Common myeloid progenitor, CD34-positive (primary cell): Measurements from ENCODE around the gene SLC22A3.
"Not testable (repeated sequence)": the region's sequence is repeated elsewhere in the genome, so short reads cannot be mapped to it uniquely, and the experiment has no call there.

Experiments
- CTCF ChIA-PET: fragments of 350-600 bp; sonication (Branson Sonifier 250); formaldehyde crosslinking; loops from one replicate; lab custom pipeline; 2021; ENCODE audit warnings: antibody characterized with exemption; lab: Charles Lee
- POLR2A ChIA-PET: fragments of 350-600 bp; sonication (Branson Sonifier 250); formaldehyde crosslinking; loops from one replicate; lab custom pipeline; 2021; ENCODE audit warnings: antibody characterized with exemption; lab: Charles Lee
- DNase-seq, 3 donors: peaks; one replicate each; pipeline versions ENCODE4 v3.0.0 to v3.0.0-alpha.2; 2013
- H3K27ac ChIP-seq, 2 experiments: 1 replicate in 1 of 2; 2 replicates in 1 of 2; pipeline ENCODE4 v1.7.0; 2013; ENCODE audit warnings: inconsistent platforms in 2 of 2, low read length in 2 of 2, mild to moderate bottlenecking in 2 of 2, low read depth in 1 of 2, moderate library complexity in 1 of 2; ENCODE audit not compliant: severe bottlenecking in 2 of 2, insufficient read depth in 1 of 2, poor library complexity in 1 of 2
- H3K27me3 ChIP-seq, 5 experiments: replicated peaks in 2 of 5; 1 replicate in 3 of 5; 2 replicates in 2 of 5; pipeline versions ENCODE4 v1.6.1 to v1.7.0; 2013; ENCODE audit warnings: low read length in 4 of 5, mild to moderate bottlenecking in 2 of 5, moderate library complexity in 2 of 5, inconsistent platforms in 1 of 5; ENCODE audit not compliant: insufficient read depth in 5 of 5, control insufficient read depth in 4 of 5
- H3K36me3 ChIP-seq, 4 experiments: 1 replicate in 2 of 4; 2 replicates in 2 of 4; pipeline versions ENCODE4 v1.6.1 to v1.7.0; 2013; ENCODE audit warnings: low read length in 3 of 4, control low read depth in 1 of 4, mild to moderate bottlenecking in 1 of 4; ENCODE audit not compliant: control insufficient read depth in 4 of 4, insufficient read depth in 4 of 4
- H3K4me1 ChIP-seq, 4 experiments: 1 replicate in 3 of 4; 2 replicates in 1 of 4; pipeline versions ENCODE4 v1.6.1 to v1.7.1; 2013; ENCODE audit warnings: low read length in 3 of 4, mild to moderate bottlenecking in 3 of 4, control low read depth in 1 of 4, inconsistent platforms in 1 of 4, moderate library complexity in 1 of 4; ENCODE audit not compliant: control insufficient read depth in 4 of 4, insufficient read depth in 4 of 4; ENCODE audit errors: control extremely low read depth in 1 of 4
- H3K4me3 ChIP-seq, 7 experiments: 1 replicate in 4 of 7; 2 replicates in 3 of 7; pipeline versions ENCODE4 v1.5.1 to v1.7.0; 2013; ENCODE audit warnings: mild to moderate bottlenecking in 7 of 7, low read length in 6 of 7, moderate library complexity in 6 of 7, inconsistent platforms in 2 of 7, low read depth in 2 of 7, control low read depth in 1 of 7; ENCODE audit not compliant: insufficient read depth in 4 of 7, control insufficient read depth in 1 of 7; ENCODE audit errors: extremely low read depth in 1 of 7
- H3K9me3 ChIP-seq, 5 experiments: 1 replicate in 4 of 5; 2 replicates in 1 of 5; pipeline versions ENCODE4 v1.6.1 to v1.7.1; 2013; ENCODE audit warnings: low read length in 4 of 5, mild to moderate bottlenecking in 2 of 5, inconsistent platforms in 1 of 5, low read depth in 1 of 5, moderate library complexity in 1 of 5; ENCODE audit not compliant: control insufficient read depth in 4 of 5, insufficient read depth in 2 of 5; ENCODE audit errors: control extremely low read depth in 1 of 5
- WGBS: methylation state at CpG from one replicate; pipeline ENCODE4 v1.1.5; 2013; ENCODE audit not compliant: insufficient coverage; 5-methylcytosine and 5-hydroxymethylcytosine counted together

The SLC22A3 gene

DNA sequence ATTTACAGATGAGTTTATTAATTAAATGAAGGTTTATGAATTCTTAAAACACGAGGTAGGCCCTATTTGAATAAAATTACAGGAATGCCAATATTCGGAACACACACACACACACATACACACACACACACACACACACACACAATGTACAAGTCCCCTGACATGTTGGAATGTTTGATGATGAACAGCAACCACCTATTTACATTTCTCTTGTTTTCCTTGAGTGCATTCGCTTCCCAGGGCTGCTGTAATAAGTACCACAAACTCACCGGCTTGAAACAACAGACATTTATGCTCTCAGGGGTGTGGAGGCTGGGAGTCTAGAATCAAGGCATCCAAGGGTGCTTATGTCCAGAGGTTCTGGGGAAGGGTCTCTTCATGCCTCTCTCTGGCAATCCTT is 90.3 kb downstream of the SLC22A3 start:
- no peak overlapping the region for H3K27ac ChIP-seq
- H3K27me3 ChIP-seq = peaks cover 3 to 54% (median 10%) of the 10 kb centered on the region in 5 experiments
- H3K36me3 ChIP-seq = no peaks in the 10 kb centered on the region
- peaks cover 0 to 5% (median 0%) of the 10 kb centered on the region in 4 experiments for H3K4me1 ChIP-seq
- H3K4me3 ChIP-seq = no peak overlapping the region
- H3K9me3 ChIP-seq = peaks cover 0 to 4% (median 0%) of the 10 kb centered on the region in 5 experiments
- no peak for DNase-seq
- POLR2A ChIA-PET = no interaction called here
- CTCF ChIA-PET = no interaction called here
- WGBS = 100% methylated on average over 1 of the region's 4 CpGs

DNA sequence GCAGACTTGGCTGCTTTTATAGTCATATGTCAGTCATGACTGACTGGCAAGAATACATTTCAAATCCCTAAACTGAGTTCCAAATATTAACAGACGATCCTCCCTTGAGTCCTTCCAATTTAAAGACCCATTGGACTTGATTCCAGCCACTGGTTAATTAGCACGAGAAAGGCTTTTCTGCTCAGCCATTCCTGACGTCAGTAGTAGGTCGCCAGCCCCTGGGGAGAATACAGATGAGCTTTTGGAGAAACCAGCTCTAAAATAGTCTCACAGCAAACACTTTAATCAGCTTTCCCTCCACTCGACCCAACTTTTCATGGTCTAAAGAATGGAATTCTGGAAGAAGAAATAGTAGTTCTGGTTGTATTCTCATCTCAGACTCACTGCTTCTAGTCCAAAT is 91.6 kb downstream of the SLC22A3 start:
- H3K27me3 ChIP-seq = peaks cover 3 to 55% (median 10%) of the 10 kb centered on the region in 5 experiments
- 81% methylated on average over 2 of the region's 5 CpGs for WGBS
- no peak for DNase-seq
- H3K4me1 ChIP-seq = peaks cover 0 to 5% (median 0%) of the 10 kb centered on the region in 4 experiments
- no peaks in the 10 kb centered on the region for H3K36me3 ChIP-seq
- ChIA-PET CTCF (no interaction called here), POLR2A (no interaction called here)
- H3K4me3 ChIP-seq = no peak overlapping the region
- peaks cover 0 to 4% (median 0%) of the 10 kb centered on the region in 5 experiments for H3K9me3 ChIP-seq
- H3K27ac ChIP-seq = no peak overlapping the region

DNA sequence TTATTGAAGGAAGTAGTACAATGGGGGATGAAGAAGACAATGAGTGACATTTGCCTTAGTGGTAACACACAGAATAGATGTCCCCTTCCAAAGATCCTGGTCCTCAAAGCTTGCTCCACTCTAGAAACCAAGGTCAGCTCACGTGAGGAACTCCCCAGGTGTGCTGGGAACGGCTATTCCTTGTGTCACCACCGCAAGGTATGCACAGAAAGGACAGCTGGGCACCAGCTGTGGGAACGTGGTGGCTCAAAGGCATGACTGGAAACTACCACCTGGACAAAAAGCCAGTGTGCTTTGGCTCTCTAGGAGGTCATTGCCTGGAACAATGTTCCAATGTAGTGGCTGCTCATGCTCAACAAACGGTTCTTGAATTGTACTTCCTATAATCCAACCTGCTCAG is 94.0 kb downstream of the SLC22A3 start:
- Histone ChIP-seq H3K27me3 (peaks cover 3 to 64% (median 9%) of the 10 kb centered on the region in 5 experiments), H3K27ac (no peak overlapping the region), H3K9me3 (peaks cover 0 to 7% (median 0%) of the 10 kb centered on the region in 5 experiments), H3K4me1 (no peaks in the 10 kb centered on the region), H3K36me3 (no peaks in the 10 kb centered on the region), H3K4me3 (no peak overlapping the region)
- ChIA-PET POLR2A (no interaction called here), CTCF (interaction anchor here (1.6 kb wide), 1 partner anchor 13 kb away, joined by 4 read pairs; no protein-coding TSS in a partner anchor)
- no peak for DNase-seq
- 85% methylated on average over 4 of the region's 5 CpGs for WGBS

DNA sequence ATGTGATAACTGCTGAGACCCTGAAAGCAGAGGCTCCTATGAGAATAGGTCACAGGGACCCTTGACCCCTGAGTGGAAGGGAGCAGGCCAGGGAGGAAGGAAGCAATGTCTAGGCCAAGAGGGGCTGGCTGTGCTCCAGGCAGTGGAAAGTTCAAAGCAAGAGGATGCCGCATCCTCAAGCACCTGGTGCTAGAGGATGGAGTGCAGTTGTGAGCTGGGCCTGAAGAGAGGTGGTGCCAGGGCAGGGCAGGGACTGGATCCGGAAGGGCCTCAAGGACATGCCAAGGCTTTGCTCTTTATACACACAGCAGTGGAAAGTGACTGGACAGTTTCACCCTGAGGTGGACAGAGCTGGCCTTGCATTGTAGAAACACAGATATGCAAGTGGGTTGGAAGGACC is 97.0 kb downstream of the SLC22A3 start:
- H3K4me1 ChIP-seq = no peaks in the 10 kb centered on the region
- no peak for DNase-seq
- peaks cover 0 to 62% (median 7%) of the 10 kb centered on the region in 5 experiments for H3K27me3 ChIP-seq
- ChIA-PET POLR2A (no interaction called here), CTCF (interaction anchor here (1.5 kb wide), 1 partner anchor 9 kb away, joined by 5 read pairs; no protein-coding TSS in a partner anchor)
- no peaks in the 10 kb centered on the region for H3K36me3 ChIP-seq
- peaks cover 0 to 7% (median 0%) of the 10 kb centered on the region in 5 experiments for H3K9me3 ChIP-seq
- no peak overlapping the region for H3K27ac ChIP-seq
- H3K4me3 ChIP-seq = no peak overlapping the region
- WGBS = 100% methylated on average over 1 of the region's 2 CpGs

DNA sequence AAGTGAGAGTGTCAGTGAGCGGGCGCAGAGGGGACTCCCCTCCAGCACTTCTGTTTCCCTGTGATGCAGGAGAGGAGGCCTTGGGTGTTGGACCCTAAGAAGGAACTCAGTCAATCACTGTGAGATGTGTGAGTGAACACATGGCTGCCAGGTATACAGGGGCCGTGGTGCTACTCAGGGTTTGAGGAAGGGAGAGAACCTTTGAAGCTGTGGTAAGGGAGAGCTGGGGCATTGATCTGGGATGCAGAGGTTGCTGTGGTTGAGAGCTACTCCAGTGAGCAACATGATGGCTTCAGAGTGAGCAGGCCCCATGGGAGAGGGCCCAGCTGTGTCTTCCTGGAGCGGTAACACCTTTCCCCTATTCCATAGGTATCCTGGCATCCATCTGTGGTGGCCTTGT is 99.2 kb downstream of the SLC22A3 start:
- DNase-seq = no peak
- Histone ChIP-seq H3K36me3 (no peaks in the 10 kb centered on the region), H3K9me3 (peaks cover 0 to 7% (median 0%) of the 10 kb centered on the region in 5 experiments), H3K27ac (no peak overlapping the region), H3K4me1 (no peaks in the 10 kb centered on the region), H3K27me3 (peaks cover 0 to 55% (median 5%) of the 10 kb centered on the region in 5 experiments), H3K4me3 (no peak overlapping the region)
- WGBS = 94% methylated on average over 3 of the region's 4 CpGs
- ChIA-PET POLR2A (no interaction called here), CTCF (interaction anchor here (1.3 kb wide), 1 partner anchor 8 kb away, joined by 5 read pairs; no protein-coding TSS in a partner anchor)

DNA sequence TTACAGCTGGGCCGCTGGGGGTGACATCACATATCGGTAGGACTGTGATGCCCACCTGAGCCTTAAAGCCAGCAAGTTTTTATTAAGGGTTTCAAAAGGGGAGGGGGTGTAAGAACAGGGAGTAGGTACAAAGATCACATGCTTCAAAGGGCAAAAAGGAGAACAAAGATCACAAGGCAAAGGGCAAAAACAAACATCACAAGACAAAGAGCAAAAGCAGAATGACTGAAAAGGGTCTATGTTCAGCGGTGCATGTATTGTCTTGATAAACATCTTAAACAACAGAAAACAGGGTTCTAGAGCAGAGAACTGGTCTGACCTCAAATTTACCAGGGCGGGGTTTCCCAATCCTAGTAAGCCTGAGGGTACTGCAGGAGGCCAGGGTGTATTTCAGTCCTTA is 101.6 kb downstream of the SLC22A3 start:
- H3K36me3 ChIP-seq, DNase-seq, H3K9me3 ChIP-seq, H3K27ac ChIP-seq, H3K4me3 ChIP-seq, POLR2A ChIA-PET, CTCF ChIA-PET, H3K4me1 ChIP-seq: not testable (repeated sequence)
- 95% methylated on average over 4 of the region's 4 CpGs for WGBS
- peaks cover 0 to 62% (median 5%) of the 10 kb centered on the region in 5 experiments for H3K27me3 ChIP-seq

DNA sequence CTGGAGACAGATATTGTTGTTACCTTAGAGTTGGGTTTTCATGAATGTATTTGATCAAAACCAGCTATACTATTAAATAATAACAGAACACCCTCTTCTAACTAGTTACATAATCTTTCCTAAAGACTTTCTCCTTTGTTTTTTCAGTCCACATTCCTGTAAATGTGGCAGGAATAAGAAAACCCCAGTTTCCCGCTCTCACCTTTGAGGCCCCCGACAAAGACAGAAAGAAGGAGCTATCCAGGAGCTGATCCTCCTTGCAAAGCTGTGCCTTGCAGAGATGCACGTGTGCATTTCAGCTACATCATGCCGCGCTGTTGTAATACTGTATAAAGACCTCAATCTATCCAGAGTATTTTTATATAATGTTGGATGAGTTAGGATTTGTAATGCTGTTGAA is 102.7 kb downstream of the SLC22A3 start:
- Histone ChIP-seq H3K27ac (no peak overlapping the region), H3K4me1 (peaks cover 0 to 4% (median under 1%) of the 10 kb centered on the region in 4 experiments)

More for the DNA sequence above, 102.7 kb downstream of the SLC22A3 start:
- Histone ChIP-seq H3K36me3 (no peaks in the 10 kb centered on the region), H3K27me3 (peaks cover 0 to 61% (median 5%) of the 10 kb centered on the region in 5 experiments), H3K9me3 (peaks cover 0 to 5% (median 0%) of the 10 kb centered on the region in 5 experiments), H3K4me3 (no peak overlapping the region)
- CTCF ChIA-PET = interaction anchor here (0.9 kb wide), 1 partner anchor 825 kb away, joined by 3 read pairs; no protein-coding TSS in a partner anchor
- no peak for DNase-seq
- WGBS = 100% methylated on average over 2 of the region's 5 CpGs
- POLR2A ChIA-PET = no interaction called here
